HepG2 (cell line): ENCODE measurements around the gene AGXT. TPM values are rescaled to one million over a fixed set of nuclear protein-coding genes. Genes with fewer than 3 reads are reported as not detected.

ENCODE experiments used
- CCDC6 ChIP-seq: sonication (generic); formaldehyde crosslinking; IDR thresholded peaks from 2 replicates; pipeline ENCODE4 v1.8.1; 2022; ENCODE audit warnings: mild to moderate bottlenecking, missing genetic modification reagents, moderate library complexity
- CREB1 ChIP-seq, 2 experiments: fragments of 450-650 bp in 1 of 2; IDR thresholded peaks; 2 replicates each; pipeline ENCODE4 v1.6.1; 2016 to 2017; ENCODE audit warnings: control low read depth in 1 of 2, mild to moderate bottlenecking in 1 of 2, missing compliant biosample characterization in 1 of 2, missing genetic modification characterization in 1 of 2
- DDIT3 ChIP-seq: sonication (generic); formaldehyde crosslinking; IDR thresholded peaks from 2 replicates; pipeline ENCODE4 v1.4.0; 2020; ENCODE audit warnings: mild to moderate bottlenecking, missing genetic modification reagents
- DMTF1 ChIP-seq: sonication (generic); formaldehyde crosslinking; IDR thresholded peaks from 2 replicates; pipeline ENCODE4 v1.4.0; 2020; ENCODE audit warnings: mild to moderate bottlenecking, missing genetic modification reagents
- HMG20B ChIP-seq: conservative IDR thresholded peaks from 2 replicates; pipeline ENCODE4 v1.6.1; 2016; ENCODE audit warnings: missing genetic modification reagents, missing compliant biosample characterization
- KAT8 ChIP-seq: IDR thresholded peaks from 2 replicates; pipeline ENCODE4 v1.6.1; 2016; ENCODE audit warnings: missing genetic modification reagents, missing compliant biosample characterization
- RBFOX2 ChIP-seq: fragments of 200-400 bp; formaldehyde crosslinking; IDR thresholded peaks from 2 replicates; pipeline ENCODE4 v1.6.1; 2017; ENCODE audit warnings: low read depth, mild to moderate bottlenecking, low read length
- SNAPC2 ChIP-seq: sonication (generic); formaldehyde crosslinking; IDR thresholded peaks from 2 replicates; pipeline ENCODE4 v1.8.1; 2022; ENCODE audit warnings: mild to moderate bottlenecking, missing genetic modification reagents
- ZNF569 ChIP-seq: sonication (generic); formaldehyde crosslinking; IDR thresholded peaks from 2 replicates; pipeline ENCODE4 v1.5.0; 2020; ENCODE audit warnings: mild to moderate bottlenecking, missing genetic modification reagents, moderate library complexity, borderline replicate concordance
- ZNF589 ChIP-seq: sonication (generic); formaldehyde crosslinking; conservative IDR thresholded peaks from 2 replicates; pipeline ENCODE4 v1.8.0; 2022; ENCODE audit warnings: mild to moderate bottlenecking, moderate library complexity, missing genetic modification reagents
- ZNF674 ChIP-seq: sonication (generic); formaldehyde crosslinking; IDR thresholded peaks from 2 replicates; pipeline ENCODE4 v1.5.0; 2020; ENCODE audit warnings: low read depth, mild to moderate bottlenecking, missing genetic modification reagents
- ZNF83 ChIP-seq: sonication (generic); formaldehyde crosslinking; IDR thresholded peaks from 2 replicates; pipeline ENCODE4 v1.4.0; 2020; ENCODE audit warnings: missing genetic modification reagents, mild to moderate bottlenecking, borderline replicate concordance
- ZSCAN12 ChIP-seq: sonication (generic); formaldehyde crosslinking; IDR thresholded peaks from 2 replicates; pipeline ENCODE4 v1.9.0; 2021; ENCODE audit warnings: mild to moderate bottlenecking, missing genetic modification reagents
- polyA plus RNA-seq, 8 experiments: library from polyadenylated mRNA; depleted of rRNA in 3 of 8; stranded (reverse) in 7 of 8; unstranded in 1 of 8; fragments of >200 nt; fragmentation: Illumina TruSeq in 4 of 8; extraction: Trizol in 4 of 8; gene quantifications; 2 replicates each; pipeline versions ENCODE4 v1.2.1 to v1.2.3, GENCODE V29; 2011 to 2016; ENCODE audit warnings: low read depth in 4 of 8, missing spikeins in 1 of 8, mixed read lengths in 1 of 8; ENCODE audit not compliant: insufficient read depth in 1 of 8
- total RNA-seq, 5 experiments: library from RNA; depleted of rRNA; stranded (reverse); fragments of >200 nt; fragmentation: Illumina TruSeq; extraction: Trizol; gene quantifications; 2 replicates each; pipeline ENCODE4 v1.2.3, GENCODE V29; 2016; ENCODE audit warnings: low read depth in 1 of 5
- TF ChIP-seq, protein P1 (sequence below): sonication (generic); formaldehyde crosslinking; IDR thresholded peaks from 2 replicates; pipeline ENCODE4 v1.4.0; 2020; ENCODE audit warnings: missing genetic modification reagents
- TF ChIP-seq, protein P2 (sequence below): sonication (generic); formaldehyde crosslinking; IDR thresholded peaks from 2 replicates; pipeline ENCODE4 v1.5.0; 2020; ENCODE audit warnings: missing genetic modification reagents
- TF ChIP-seq, protein P3 (sequence below): sonication (generic); formaldehyde crosslinking; IDR thresholded peaks from 2 replicates; pipeline ENCODE4 v1.8.0; 2022; ENCODE audit warnings: low read depth, missing genetic modification reagents
- TF ChIP-seq, protein P4 (sequence below): sonication (generic); formaldehyde crosslinking; IDR thresholded peaks from 2 replicates; pipeline ENCODE4 v1.5.1; 2020; ENCODE audit warnings: missing genetic modification reagents, mild to moderate bottlenecking, borderline replicate concordance

Gene AGXT
- total and polyA plus RNA-seq, 2 of the 13 experiments (the other 11 are each of a cell fraction or from before 2014, with no cell fraction given) = 41.9 to 96.1 TPM

- TF ChIP-seq DMTF1 (CRISPR knock-in tag) (no peak; the same call in 1 of the 2 replicates), ZSCAN12 (CRISPR knock-in tag) (no peak), DDIT3 (no peak), ZNF83 (CRISPR knock-in tag) (no peak), CREB1 (IDR thresholded peaks at IDR 0.05) (no peak), CREB1 (CRISPR knock-in tag; IDR thresholded peaks at IDR 0.05) (no peak), ZNF589 (CRISPR knock-in tag) (0 out of 2 replicates have a peak, but pooled peaks have one; percentile 47), RBFOX2 (peak; percentile 86), KAT8 (CRISPR knock-in tag) (peak; percentile 91), CCDC6 (CRISPR knock-in tag) (peak; percentile 97), SNAPC2 (CRISPR knock-in tag) (no peak), ZNF674 (CRISPR knock-in tag) (no peak), HMG20B (CRISPR knock-in tag) (no peak), ZNF569 (CRISPR knock-in tag) (peak; percentile 80; the same call in 1 of the 2 replicates)
- TF ChIP-seq, protein P1, sequence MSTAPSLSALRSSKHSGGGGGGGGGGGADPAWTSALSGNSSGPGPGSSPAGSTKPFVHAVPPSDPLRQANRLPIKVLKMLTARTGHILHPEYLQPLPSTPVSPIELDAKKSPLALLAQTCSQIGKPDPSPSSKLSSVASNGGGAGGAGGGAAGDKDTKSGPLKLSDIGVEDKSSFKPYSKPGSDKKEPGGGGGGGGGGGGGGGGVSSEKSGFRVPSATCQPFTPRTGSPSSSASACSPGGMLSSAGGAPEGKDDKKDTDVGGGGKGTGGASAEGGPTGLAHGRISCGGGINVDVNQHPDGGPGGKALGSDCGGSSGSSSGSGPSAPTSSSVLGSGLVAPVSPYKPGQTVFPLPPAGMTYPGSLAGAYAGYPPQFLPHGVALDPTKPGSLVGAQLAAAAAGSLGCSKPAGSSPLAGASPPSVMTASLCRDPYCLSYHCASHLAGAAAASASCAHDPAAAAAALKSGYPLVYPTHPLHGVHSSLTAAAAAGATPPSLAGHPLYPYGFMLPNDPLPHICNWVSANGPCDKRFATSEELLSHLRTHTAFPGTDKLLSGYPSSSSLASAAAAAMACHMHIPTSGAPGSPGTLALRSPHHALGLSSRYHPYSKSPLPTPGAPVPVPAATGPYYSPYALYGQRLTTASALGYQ (CRISPR knock-in tag) = peak; percentile 64; the same call in 1 of the 2 replicates
- TF ChIP-seq, protein P2, sequence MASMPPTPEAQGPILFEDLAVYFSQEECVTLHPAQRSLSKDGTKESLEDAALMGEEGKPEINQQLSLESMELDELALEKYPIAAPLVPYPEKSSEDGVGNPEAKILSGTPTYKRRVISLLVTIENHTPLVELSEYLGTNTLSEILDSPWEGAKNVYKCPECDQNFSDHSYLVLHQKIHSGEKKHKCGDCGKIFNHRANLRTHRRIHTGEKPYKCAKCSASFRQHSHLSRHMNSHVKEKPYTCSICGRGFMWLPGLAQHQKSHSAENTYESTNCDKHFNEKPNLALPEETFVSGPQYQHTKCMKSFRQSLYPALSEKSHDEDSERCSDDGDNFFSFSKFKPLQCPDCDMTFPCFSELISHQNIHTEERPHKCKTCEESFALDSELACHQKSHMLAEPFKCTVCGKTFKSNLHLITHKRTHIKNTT = no peak
- TF ChIP-seq, protein P3, sequence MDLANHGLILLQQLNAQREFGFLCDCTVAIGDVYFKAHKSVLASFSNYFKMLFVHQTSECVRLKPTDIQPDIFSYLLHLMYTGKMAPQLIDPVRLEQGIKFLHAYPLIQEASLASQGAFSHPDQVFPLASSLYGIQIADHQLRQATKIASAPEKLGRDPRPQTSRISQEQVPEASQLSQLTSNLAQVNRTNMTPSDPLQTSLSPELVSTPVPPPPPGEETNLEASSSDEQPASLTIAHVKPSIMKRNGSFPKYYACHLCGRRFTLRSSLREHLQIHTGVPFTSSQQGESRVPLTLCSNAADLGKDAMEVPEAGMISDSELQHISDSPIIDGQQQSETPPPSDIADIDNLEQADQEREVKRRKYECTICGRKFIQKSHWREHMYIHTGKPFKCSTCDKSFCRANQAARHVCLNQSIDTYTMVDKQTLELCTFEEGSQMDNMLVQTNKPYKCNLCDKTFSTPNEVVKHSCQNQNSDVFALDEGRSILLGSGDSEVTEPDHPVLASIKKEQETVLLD (CRISPR knock-in tag) = no peak
- TF ChIP-seq, protein P4, sequence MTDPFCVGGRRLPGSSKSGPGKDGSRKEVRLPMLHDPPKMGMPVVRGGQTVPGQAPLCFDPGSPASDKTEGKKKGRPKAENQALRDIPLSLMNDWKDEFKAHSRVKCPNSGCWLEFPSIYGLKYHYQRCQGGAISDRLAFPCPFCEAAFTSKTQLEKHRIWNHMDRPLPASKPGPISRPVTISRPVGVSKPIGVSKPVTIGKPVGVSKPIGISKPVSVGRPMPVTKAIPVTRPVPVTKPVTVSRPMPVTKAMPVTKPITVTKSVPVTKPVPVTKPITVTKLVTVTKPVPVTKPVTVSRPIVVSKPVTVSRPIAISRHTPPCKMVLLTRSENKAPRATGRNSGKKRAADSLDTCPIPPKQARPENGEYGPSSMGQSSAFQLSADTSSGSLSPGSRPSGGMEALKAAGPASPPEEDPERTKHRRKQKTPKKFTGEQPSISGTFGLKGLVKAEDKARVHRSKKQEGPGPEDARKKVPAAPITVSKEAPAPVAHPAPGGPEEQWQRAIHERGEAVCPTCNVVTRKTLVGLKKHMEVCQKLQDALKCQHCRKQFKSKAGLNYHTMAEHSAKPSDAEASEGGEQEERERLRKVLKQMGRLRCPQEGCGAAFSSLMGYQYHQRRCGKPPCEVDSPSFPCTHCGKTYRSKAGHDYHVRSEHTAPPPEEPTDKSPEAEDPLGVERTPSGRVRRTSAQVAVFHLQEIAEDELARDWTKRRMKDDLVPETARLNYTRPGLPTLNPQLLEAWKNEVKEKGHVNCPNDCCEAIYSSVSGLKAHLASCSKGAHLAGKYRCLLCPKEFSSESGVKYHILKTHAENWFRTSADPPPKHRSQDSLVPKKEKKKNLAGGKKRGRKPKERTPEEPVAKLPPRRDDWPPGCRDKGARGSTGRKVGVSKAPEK (CRISPR knock-in tag) = no peak
These were observed 5.4 kb downstream of the AGXT start (continued) for GRCh38 chr2:240873805-240874714.
